NCI-H2081 treated with DMSO at 0.1 percent for 48 hours (cell line): ENCODE measurements around the gene CCT6B.

Source experiments
- DNase-seq: peaks from one replicate; lab custom pipeline; 2025; lab: John Stamatoyannopoulos, UW

The CCT6B gene

GRCh38 chr17:34883106-34884000 is 77.9 kb downstream of the CCT6B start:
- no peak for DNase-seq

GRCh38 chr17:34879146-34879545 is 82.1 kb downstream of the CCT6B start:
- DNase-seq, result no peak
